Ovary (tissue), 3 donors: ENCODE results near the gene CTNNA3.

Experiments used
- EP300 ChIP-seq: sonication (generic); formaldehyde crosslinking; IDR thresholded peaks from one replicate; pipeline ENCODE4 v1.6.1; 2017; ENCODE audit warnings: antibody characterized with exemption
- TF ChIP-seq, protein P1 (sequence below), 3 donors: fragments of 450-650 bp in 2 of 3; fragments of 200-600 bp in 1 of 3; IDR thresholded peaks; one replicate each; pipeline versions ENCODE4 v1.5.1 to v1.8.0; 2016 to 2022; ENCODE audit warnings: antibody characterized with exemption in 3 of 3, mild to moderate bottlenecking in 1 of 3
- donor health status: DM: no; HTN: no; CAD: no.

DNA sequence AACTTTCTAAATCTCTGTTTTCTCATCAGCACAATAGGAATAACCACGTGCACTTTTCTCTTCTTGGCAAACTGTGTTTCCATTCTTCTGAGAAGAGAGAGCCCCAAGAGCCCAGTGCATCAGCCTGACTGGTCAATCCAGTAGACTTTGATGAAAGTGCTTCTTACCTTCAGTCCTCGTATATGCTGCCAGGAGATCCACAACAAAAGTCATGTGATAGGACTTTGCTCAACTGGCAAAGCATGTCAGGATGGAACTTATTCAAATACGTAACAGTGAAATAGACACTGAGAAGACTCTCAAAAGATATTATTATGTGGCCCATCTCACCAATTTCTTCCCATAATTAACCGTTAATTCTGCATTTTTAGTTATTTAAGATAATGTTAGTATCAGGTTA, 1801.6 kb downstream of the CTNNA3 start:
- TF ChIP-seq, protein P1, sequence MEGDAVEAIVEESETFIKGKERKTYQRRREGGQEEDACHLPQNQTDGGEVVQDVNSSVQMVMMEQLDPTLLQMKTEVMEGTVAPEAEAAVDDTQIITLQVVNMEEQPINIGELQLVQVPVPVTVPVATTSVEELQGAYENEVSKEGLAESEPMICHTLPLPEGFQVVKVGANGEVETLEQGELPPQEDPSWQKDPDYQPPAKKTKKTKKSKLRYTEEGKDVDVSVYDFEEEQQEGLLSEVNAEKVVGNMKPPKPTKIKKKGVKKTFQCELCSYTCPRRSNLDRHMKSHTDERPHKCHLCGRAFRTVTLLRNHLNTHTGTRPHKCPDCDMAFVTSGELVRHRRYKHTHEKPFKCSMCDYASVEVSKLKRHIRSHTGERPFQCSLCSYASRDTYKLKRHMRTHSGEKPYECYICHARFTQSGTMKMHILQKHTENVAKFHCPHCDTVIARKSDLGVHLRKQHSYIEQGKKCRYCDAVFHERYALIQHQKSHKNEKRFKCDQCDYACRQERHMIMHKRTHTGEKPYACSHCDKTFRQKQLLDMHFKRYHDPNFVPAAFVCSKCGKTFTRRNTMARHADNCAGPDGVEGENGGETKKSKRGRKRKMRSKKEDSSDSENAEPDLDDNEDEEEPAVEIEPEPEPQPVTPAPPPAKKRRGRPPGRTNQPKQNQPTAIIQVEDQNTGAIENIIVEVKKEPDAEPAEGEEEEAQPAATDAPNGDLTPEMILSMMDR (IDR thresholded peaks at IDR 0.05), result no peak
- no peak for TF ChIP-seq EP300
